GM19468 (cell line): Measurements from ENCODE around the gene DNM3.

Experiments used
- ATAC-seq: cut with Tn5 transposase; IDR thresholded peaks from one replicate; pipeline ENCODE4 v1.9.1; 2021; ENCODE audit warnings: mild to moderate bottlenecking, moderate library complexity, moderate number of reproducible peaks; ENCODE audit not compliant: unreplicated experiment; ENCODE audit errors: extremely low read depth

Gene DNM3

GRCh38 chr1:172395576-172395975 is 554.3 kb downstream of the DNM3 start:
- no peak for ATAC-seq

DNA sequence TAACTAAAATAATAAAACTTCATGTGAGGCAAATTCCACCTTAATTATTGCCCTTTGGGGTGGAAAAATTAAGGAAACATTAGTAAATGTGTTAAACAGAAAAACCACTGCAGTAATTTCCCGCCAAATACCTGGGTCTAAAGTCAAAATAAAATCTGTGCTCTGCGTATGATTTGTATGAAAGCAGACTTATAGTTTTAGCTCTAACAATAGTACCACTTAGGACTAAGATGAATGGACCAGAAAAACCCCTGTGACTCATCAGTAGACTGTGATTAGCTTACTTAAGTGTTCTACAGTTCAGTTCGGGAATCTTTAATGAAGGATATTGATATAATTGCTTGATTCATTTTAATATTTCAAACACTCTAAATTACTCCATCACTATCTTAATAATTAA is 555.9 kb downstream of the DNM3 start:
- no peak for ATAC-seq

DNA sequence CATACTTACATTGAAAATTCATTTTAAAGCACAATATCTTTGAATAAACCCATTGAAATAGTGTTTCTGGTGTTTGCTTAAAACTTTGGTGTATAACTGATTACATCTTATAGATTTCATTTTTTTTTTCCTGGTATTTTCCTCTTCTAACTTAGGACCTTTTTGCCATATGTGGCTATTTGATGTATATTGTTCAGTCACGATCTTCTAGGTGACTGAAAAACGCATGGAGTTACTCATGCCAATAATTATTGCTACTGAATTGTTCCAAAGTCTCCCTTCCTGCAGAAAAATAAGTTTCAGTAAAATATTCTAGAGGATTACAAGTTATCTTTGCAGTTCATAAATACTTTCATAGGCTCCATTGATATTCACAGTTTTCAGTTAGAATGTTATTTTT is 556.3 kb downstream of the DNM3 start:
- no peak for ATAC-seq

GRCh38 chr1:172398193-172398592 is 556.9 kb downstream of the DNM3 start:
- no peak for ATAC-seq

DNA sequence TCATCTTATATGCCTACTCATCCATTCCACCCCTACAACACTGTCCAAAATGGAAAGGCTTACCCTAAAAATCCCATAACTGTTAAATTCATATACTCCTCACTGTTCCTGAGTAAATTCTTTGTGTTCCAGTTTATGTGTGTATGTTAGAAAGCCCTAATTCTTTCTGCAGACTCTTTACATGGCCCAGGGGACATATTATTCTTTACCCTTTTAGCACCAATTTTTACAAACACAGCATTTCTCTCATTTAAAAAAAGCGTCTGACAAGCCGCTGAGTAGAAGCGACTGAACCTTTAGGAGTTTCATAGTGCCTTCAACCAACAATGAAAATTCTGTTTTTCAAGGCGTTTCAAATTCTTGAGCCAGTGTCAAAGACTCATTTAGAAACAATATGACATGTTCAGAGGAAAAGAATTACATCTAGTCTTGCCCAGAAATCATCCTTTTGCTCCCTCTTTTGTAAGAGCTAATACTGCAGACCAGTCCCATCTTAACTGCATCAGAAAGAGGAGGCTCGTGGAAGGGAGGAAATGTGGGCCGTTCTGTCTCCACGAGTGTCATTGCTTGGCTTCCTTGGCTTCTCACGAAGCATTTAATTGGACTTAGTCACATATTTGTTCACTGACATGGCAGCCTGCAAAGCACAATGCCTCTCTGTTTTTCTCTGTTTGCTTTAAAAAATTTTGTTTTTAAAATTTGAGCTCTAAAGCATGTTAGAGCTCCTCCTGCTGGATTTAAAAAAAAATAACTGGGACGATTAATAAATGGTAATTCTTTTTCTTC is 557.9 kb downstream of the DNM3 start:
- no peak for ATAC-seq

DNA sequence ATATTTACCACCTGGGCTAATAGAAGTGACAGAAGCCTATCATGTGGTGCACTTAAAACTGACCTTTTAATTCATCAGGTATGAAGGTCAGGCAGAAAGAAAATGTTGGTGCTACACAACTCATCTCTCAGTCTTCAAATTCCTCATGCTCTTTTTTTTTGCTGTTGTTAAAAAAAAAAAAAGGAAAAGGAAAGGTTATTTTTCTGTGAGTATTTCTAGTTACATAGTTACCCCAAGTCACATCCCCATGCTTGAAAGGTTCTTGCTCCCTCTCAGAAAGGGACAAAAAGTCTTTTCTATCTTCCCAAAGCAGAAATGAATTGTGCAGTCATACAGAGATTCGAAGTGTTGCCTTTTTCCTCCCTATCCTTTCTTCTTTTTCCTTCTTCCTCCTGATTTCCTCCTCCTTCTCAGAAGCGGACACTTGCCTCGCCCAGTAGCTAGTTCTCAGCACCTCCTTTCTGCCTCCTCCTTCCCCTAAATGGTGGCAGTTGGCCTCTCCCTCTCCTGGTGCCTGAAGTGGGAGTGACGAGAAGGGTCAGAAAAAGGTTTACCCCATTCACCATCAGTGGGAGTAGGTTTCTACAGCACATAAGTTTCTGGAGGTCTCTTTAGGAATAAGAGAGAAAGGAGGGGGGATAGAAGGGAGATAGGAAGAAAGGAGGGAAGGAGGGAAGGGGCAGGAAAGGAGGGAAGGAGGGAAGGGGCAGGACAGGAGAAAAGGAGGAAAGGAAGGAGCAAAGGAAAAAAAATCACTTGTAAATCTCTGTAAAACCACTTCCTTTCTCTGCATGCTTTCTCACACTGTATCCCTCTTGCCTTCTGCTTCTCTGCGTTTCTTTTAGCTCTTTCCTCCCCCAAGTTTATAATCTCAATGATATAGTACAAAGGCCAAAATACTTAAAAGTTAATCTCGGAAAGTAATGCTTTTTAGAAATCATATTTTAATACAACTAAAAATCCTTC is 558.7 kb downstream of the DNM3 start:
- ATAC-seq, result no peak

DNA sequence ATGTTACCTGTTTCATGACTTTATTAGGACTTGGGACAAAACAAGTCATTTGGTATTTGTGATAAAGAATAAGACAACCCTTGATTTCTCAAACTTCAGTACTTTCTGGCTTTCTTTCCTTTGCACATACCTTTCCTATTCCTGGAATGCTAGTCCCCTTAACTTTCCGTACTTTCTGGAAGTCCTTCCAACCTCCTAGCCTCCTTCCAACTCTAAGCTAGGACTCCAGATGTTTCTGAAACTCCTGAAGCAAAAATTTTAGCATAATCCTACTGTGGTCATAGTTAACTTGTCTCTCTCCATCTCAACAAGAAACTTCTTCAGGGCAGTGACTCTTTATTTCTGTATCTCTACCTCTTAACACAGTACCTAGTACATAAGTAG is 559.4 kb downstream of the DNM3 start:
- ATAC-seq, result no peak

GRCh38 chr1:172401477-172401876 is 560.2 kb downstream of the DNM3 start:
- ATAC-seq, result no peak

- no peak for ATAC-seq
Observed at GRCh38 chr1:172401892-172402291, 560.6 kb downstream of the DNM3 start.

GRCh38 chr1:172402878-172403569 is 561.7 kb downstream of the DNM3 start:
- ATAC-seq, result no peak

GRCh38 chr1:172404121-172404520 is 562.8 kb downstream of the DNM3 start:
- no peak for ATAC-seq

DNA sequence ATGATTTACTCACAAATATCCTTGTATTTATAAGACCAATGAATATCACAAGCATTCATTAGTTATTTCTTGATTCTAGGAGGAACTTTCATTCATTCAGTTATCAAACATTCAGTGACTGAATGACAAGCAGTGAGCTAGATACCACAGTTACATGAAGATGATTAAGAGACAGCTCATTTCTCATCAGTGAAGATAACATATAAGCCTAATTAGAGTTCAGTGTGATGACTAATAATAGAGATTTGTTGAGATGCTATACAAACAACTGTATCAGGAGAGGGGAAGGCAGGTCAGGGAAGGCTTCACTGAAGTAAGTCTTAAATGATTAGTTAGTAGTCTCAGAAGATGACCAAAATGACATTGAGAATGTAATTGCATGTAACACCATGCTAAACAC is 564.6 kb downstream of the DNM3 start:
- ATAC-seq, result no peak

DNA sequence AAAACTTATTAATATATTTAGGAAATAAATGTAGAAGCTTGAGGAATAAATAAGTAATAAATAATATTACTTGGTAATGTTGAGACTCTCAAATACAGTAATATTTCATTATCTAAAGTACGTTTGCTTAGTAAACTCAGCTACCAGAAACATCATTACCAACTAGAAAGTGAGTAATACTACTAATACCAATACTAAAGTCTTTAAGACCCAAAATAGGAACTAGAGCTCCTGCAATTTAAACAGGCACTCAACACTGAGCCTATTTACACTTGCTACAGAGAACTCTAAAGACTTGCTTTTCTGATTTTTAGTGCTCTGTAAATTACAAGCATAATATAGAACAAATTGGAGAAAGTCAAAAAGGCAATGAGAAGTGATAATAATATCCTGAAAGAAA is 565.7 kb downstream of the DNM3 start:
- ATAC-seq, result no peak

- no peak for ATAC-seq
Observed at GRCh38 chr1:172408958-172409357, 567.7 kb downstream of the DNM3 start.

- ATAC-seq, result no peak
Observed at GRCh38 chr1:172410027-172410426, 568.7 kb downstream of the DNM3 start.

DNA sequence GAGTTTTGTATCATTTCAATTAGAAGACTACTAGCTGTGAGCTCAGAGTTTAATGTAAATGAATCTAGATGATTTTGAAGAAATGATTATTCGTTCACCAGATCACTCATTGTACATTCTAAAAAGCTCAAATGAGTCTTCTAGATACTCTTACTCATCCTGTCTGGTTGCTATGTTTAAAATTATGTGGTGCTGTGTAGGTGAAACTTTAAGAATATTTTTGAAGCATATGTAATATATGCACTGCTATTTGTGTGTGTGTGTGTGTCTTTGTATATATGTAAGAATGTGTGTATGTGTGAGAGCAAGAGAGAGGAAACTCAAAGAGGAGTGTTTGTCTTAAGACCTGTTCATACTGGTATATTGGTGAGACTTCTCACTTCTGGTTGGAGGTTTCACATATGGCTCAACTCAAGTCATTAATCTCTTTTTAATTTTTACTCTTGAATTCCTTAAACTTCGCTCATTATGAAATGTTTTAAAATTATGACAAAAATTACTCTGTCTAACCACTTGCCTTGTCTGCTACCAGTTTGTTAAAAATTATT is 570.6 kb downstream of the DNM3 start:
- ATAC-seq, result no peak

DNA sequence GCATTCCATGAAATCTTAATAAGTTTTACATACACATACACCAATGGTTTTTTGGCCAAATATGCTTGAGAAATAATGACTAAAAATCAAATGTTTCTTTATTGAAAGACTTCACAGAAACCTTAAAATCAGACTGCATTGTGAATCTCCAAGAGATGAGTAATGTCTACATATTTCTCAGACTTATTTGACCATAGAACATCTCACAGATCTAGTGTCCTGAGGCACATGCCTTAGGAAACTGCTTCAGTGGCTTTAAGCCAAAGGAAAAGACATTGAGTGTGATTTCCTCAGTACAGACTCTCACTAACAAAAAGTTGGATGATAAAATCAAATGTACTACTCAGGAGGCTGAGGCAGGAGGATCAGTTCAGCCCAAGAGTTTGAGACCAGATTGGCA is 573.0 kb downstream of the DNM3 start:
- no peak for ATAC-seq

DNA sequence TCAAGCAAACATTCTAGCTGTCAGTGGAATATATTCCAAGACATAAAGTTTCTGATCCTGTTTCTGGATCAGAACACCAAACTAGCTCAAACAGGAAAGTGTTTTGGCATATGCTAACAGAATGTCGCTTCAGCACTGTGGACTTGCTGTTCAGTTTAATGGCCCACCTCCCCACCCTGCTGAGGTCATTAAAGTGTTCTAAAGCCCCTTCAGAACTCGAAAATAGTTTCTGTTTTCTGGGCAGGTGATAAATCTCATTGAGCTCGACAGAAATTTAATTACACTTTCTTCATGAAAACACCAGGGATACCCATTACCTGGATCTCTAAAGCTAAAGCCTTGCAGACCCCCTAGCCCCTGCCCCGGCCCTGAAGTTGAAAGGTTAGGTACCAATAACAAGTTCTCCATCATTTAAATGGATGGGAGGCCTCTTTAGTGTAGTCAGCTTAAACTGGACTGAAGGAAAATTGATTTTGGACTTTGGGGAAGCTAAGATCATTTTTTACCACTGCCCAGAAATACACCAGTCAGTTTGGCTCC is 575.3 kb downstream of the DNM3 start:
- no peak for ATAC-seq

DNA sequence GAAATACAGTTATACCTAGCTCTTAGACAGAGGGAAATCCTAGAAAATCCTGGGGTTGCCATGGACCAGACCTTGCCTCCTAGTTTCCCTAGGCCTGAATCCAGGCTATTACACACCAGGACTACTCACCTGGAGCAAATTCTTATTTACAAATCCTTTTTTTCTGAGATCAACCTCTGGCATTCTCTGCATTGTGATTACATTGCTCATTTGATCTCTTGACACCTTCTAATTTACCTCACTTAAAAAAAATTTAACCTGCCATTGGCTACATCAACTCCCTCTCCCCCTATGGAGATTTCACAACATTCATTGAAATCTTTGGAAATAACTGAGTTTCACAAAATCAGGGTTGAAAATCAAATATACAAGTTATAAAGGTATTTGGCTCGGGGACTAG is 576.3 kb downstream of the DNM3 start:
- ATAC-seq, result no peak

GRCh38 chr1:172420385-172420784 is 579.1 kb downstream of the DNM3 start, which contains the start of gene C1orf105:
C1orf105 (plus strand) TSS chr1:172420685; CDS start chr1:172420886, 201 bp downstream.
- no peak for ATAC-seq
